ENCODE data around the gene IGDCC3.

IGDCC3 gene

GRCh38 chr15:65377976-65378366 lies at the start of gene IGDCC3:
TSS of gene IGDCC3 (minus strand) at chr15:65378002. CDS start at chr15:65377788, 214 bp downstream.
- no peak for DNase-seq

GRCh38 chr15:65426216-65426853 lies 48.5 kb upstream of the IGDCC3 start:
- no peak for DNase-seq

GRCh38 chr15:65424683-65425082 lies 46.9 kb upstream of the IGDCC3 start:
- no peak for DNase-seq

- DNase-seq = no peak
Measured at GRCh38 chr15:65423976-65424679, 46.3 kb upstream of the IGDCC3 start.

- DNase-seq = no peak
Measured at GRCh38 chr15:65423150-65423975, 45.6 kb upstream of the IGDCC3 start.

GRCh38 chr15:65421360-65422215 lies 43.8 kb upstream of the IGDCC3 start:
- no peak for DNase-seq

- no peak for DNase-seq
Measured at GRCh38 chr15:65420975-65421359, 43.2 kb upstream of the IGDCC3 start.

- no peak for DNase-seq
Measured at GRCh38 chr15:65418596-65418995, 40.8 kb upstream of the IGDCC3 start.

GRCh38 chr15:65416845-65417416 lies 39.1 kb upstream of the IGDCC3 start:
- DNase-seq = no peak

- DNase-seq = peak; percentile 66
Measured at GRCh38 chr15:65414841-65415621, 37.2 kb upstream of the IGDCC3 start.

- DNase-seq = no peak
Measured at GRCh38 chr15:65413760-65414144, 36.0 kb upstream of the IGDCC3 start.

GRCh38 chr15:65413051-65413759 lies 35.4 kb upstream of the IGDCC3 start:
- no peak for DNase-seq

GRCh38 chr15:65412556-65412955 lies 34.8 kb upstream of the IGDCC3 start:
- no peak for DNase-seq

GRCh38 chr15:65411465-65412071 lies 33.8 kb upstream of the IGDCC3 start:
- no peak for DNase-seq

- no peak for DNase-seq
Measured at GRCh38 chr15:65410972-65411371, 33.2 kb upstream of the IGDCC3 start.

- no peak for DNase-seq
Measured at GRCh38 chr15:65410036-65410435, 32.2 kb upstream of the IGDCC3 start.

- no peak for DNase-seq
Measured at GRCh38 chr15:65409036-65409631, 31.3 kb upstream of the IGDCC3 start.

- no peak for DNase-seq
Measured at GRCh38 chr15:65408324-65409035, 30.7 kb upstream of the IGDCC3 start.

GRCh38 chr15:65406424-65407000 lies 28.7 kb upstream of the IGDCC3 start:
- DNase-seq = no peak
